Measurements from ENCODE around the gene ADAM10. TPM values are rescaled to one million over a fixed set of nuclear protein-coding genes. Genes with fewer than 3 reads are reported as not detected.

The ADAM10 gene
- total and polyA plus RNA-seq, 2 of the 8 experiments (the other 6 are each of a cell fraction or from before 2014, with no cell fraction given) = 46.5 to 163 TPM

- TF ChIP-seq, protein P1, sequence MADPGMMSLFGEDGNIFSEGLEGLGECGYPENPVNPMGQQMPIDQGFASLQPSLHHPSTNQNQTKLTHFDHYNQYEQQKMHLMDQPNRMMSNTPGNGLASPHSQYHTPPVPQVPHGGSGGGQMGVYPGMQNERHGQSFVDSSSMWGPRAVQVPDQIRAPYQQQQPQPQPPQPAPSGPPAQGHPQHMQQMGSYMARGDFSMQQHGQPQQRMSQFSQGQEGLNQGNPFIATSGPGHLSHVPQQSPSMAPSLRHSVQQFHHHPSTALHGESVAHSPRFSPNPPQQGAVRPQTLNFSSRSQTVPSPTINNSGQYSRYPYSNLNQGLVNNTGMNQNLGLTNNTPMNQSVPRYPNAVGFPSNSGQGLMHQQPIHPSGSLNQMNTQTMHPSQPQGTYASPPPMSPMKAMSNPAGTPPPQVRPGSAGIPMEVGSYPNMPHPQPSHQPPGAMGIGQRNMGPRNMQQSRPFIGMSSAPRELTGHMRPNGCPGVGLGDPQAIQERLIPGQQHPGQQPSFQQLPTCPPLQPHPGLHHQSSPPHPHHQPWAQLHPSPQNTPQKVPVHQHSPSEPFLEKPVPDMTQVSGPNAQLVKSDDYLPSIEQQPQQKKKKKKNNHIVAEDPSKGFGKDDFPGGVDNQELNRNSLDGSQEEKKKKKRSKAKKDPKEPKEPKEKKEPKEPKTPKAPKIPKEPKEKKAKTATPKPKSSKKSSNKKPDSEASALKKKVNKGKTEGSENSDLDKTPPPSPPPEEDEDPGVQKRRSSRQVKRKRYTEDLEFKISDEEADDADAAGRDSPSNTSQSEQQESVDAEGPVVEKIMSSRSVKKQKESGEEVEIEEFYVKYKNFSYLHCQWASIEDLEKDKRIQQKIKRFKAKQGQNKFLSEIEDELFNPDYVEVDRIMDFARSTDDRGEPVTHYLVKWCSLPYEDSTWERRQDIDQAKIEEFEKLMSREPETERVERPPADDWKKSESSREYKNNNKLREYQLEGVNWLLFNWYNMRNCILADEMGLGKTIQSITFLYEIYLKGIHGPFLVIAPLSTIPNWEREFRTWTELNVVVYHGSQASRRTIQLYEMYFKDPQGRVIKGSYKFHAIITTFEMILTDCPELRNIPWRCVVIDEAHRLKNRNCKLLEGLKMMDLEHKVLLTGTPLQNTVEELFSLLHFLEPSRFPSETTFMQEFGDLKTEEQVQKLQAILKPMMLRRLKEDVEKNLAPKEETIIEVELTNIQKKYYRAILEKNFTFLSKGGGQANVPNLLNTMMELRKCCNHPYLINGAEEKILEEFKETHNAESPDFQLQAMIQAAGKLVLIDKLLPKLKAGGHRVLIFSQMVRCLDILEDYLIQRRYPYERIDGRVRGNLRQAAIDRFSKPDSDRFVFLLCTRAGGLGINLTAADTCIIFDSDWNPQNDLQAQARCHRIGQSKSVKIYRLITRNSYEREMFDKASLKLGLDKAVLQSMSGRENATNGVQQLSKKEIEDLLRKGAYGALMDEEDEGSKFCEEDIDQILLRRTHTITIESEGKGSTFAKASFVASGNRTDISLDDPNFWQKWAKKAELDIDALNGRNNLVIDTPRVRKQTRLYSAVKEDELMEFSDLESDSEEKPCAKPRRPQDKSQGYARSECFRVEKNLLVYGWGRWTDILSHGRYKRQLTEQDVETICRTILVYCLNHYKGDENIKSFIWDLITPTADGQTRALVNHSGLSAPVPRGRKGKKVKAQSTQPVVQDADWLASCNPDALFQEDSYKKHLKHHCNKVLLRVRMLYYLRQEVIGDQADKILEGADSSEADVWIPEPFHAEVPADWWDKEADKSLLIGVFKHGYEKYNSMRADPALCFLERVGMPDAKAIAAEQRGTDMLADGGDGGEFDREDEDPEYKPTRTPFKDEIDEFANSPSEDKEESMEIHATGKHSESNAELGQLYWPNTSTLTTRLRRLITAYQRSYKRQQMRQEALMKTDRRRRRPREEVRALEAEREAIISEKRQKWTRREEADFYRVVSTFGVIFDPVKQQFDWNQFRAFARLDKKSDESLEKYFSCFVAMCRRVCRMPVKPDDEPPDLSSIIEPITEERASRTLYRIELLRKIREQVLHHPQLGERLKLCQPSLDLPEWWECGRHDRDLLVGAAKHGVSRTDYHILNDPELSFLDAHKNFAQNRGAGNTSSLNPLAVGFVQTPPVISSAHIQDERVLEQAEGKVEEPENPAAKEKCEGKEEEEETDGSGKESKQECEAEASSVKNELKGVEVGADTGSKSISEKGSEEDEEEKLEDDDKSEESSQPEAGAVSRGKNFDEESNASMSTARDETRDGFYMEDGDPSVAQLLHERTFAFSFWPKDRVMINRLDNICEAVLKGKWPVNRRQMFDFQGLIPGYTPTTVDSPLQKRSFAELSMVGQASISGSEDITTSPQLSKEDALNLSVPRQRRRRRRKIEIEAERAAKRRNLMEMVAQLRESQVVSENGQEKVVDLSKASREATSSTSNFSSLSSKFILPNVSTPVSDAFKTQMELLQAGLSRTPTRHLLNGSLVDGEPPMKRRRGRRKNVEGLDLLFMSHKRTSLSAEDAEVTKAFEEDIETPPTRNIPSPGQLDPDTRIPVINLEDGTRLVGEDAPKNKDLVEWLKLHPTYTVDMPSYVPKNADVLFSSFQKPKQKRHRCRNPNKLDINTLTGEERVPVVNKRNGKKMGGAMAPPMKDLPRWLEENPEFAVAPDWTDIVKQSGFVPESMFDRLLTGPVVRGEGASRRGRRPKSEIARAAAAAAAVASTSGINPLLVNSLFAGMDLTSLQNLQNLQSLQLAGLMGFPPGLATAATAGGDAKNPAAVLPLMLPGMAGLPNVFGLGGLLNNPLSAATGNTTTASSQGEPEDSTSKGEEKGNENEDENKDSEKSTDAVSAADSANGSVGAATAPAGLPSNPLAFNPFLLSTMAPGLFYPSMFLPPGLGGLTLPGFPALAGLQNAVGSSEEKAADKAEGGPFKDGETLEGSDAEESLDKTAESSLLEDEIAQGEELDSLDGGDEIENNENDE (IDR thresholded peaks at IDR 0.05; ENCODE audit: insufficient replicate concordance, low read length) = no peak
- TF ChIP-seq PHF8 (conservative IDR thresholded peaks at IDR 0.05; ENCODE audit: low read depth, low read length) = no peak
- TF ChIP-seq CHD1 (IDR thresholded peaks at IDR 0.05; ENCODE audit: low read depth, low read length) = no peak
- no peak for TF ChIP-seq BACH1 (IDR thresholded peaks at IDR 0.05; ENCODE audit: low read length)
- TF ChIP-seq RXRA (IDR thresholded peaks at IDR 0.05; ENCODE audit: insufficient read depth, low read depth, low read length) = no peak
- no peak for TF ChIP-seq BCL11A (IDR thresholded peaks at IDR 0.05; ENCODE audit: low read depth in 2 of 2, low read length in 2 of 2)
These were observed 38.8 kb downstream of the ADAM10 start (continued) for GRCh38 chr15:58710701-58711100.

Measured in H1 (cell line).